Activated naive CD8-positive, alpha-beta T cell treated with anti-CD3 and anti-CD28 coated beads, Interleukin-2, amount 10 ng/mL, durations not matched to agents 7 days and 5 days (primary cell): ENCODE measurements around the gene L3MBTL2. TPM values are rescaled to one million over a fixed set of nuclear protein-coding genes. Genes with fewer than 3 reads are reported as not detected.

Source experiments
- ATAC-seq: fragments of 150-1000 bp; cut with Tn5 transposase; one replicate; pipeline ENCODE4 v1.10.0; 2021; ENCODE audit warnings: low read depth, moderate library complexity
- POLR2A ChIA-PET: fragments of 350-600 bp; sonication (Branson Sonifier 250); formaldehyde crosslinking; loops from one replicate; lab custom pipeline; 2021; ENCODE audit warnings: antibody characterized with exemption; lab: Charles Lee
- DNase-seq: peaks from one replicate; pipeline ENCODE4 v3.0.0; 2021
- H3K27ac Mint-ChIP-seq: one replicate; pipeline ENCODE4 v1.8.0; 2022; ENCODE audit warnings: mild to moderate bottlenecking, mixed read lengths
- H3K27me3 Mint-ChIP-seq: one replicate; pipeline ENCODE4 v1.8.0; 2022; ENCODE audit warnings: mild to moderate bottlenecking, moderate library complexity, mixed read lengths
- H3K36me3 Mint-ChIP-seq: one replicate; pipeline ENCODE4 v1.8.0; 2021; ENCODE audit warnings: mild to moderate bottlenecking, mixed read lengths
- H3K4me1 Mint-ChIP-seq: one replicate; pipeline ENCODE4 v1.8.0; 2021; ENCODE audit warnings: mixed read lengths
- H3K4me3 Mint-ChIP-seq: one replicate; pipeline ENCODE4 v1.8.0; 2022; ENCODE audit warnings: mild to moderate bottlenecking, moderate library complexity, mixed read lengths
- H3K9me3 Mint-ChIP-seq: one replicate; pipeline ENCODE4 v1.8.0; 2021; ENCODE audit warnings: mixed read lengths
- total RNA-seq, 2 experiments: library from RNA; stranded (reverse); gene quantifications; one replicate each; pipeline ENCODE4 v1.2.3, GENCODE V29; 2021

The L3MBTL2 gene
- total RNA-seq, 2 experiments from 2014 or later: 37.5 to 38.7 TPM

DNA sequence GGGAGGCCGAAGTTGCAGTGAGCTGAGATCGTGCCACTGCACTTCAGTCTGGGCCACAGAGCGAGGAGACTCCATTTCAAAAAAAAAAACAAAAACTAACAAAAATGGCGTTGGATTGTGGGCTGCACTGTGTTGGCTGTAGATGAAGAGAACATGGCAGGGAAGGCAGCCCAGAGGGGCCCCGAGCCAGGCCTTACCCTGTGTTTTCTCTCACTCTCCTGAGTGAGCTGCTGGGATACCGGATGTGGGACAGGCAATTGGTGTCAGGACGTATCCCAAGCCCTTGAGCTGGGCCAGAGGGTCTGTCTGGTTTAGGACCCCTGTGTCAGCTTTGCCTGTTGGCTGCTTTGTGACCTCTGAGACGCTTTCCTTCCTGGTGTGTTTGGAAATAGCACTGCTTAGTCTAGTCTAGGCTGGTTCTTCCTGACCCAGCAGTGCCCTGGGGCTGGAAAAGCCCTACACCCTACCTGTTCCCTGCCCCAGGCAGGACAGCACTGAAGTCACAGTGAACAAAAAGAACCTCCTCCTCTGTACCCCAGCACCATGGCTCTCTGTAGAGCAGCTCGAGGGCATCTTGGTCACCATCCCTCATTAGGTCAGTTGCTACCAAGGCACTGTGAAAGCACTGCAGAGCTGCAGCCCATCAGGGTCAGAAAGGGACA lies 17.9 kb downstream of the L3MBTL2 start:
- no peak for ATAC-seq
- Mint-ChIP-seq H3K36me3 (peaks cover 4% of the 10 kb centered on the region), H3K9me3 (no peaks in the 10 kb centered on the region), H3K27me3 (no peaks in the 10 kb centered on the region), H3K27ac (no peak overlapping the region), H3K4me1 (peaks cover 3% of the 10 kb centered on the region), H3K4me3 (no peak overlapping the region)
- DNase-seq: no peak
- POLR2A ChIA-PET: no interaction called here

DNA sequence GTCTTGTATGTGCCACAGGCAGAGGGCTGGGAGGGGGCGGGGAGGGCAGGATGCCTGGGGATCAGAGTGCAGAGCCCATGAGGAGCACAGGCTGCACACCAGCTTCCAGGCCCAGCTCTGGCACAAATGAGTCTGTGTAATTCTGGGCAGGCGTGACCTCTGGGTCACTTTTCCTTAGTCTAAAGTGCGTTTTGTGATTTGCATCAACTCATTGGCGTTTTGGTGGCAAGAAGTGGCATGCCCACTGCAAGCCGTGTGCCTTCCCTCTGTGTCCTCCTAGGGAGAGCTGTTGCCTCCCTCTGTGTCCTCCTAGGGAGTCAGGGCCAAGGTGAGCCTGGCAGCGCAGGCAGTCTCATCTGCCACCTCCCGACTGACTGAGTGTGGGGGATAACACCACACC lies 18.4 kb downstream of the L3MBTL2 start:
- H3K36me3 Mint-ChIP-seq: peaks cover 4% of the 10 kb centered on the region
- DNase-seq: no peak
- no peak overlapping the region for H3K27ac Mint-ChIP-seq
- H3K9me3 Mint-ChIP-seq: no peaks in the 10 kb centered on the region
- no peak overlapping the region for H3K4me3 Mint-ChIP-seq
- POLR2A ChIA-PET: no interaction called here
- no peak for ATAC-seq
- H3K27me3 Mint-ChIP-seq: no peaks in the 10 kb centered on the region
- H3K4me1 Mint-ChIP-seq: no peaks in the 10 kb centered on the region

GRCh38 chr22:41226723-41227655 lies 21.9 kb downstream of the L3MBTL2 start:
- H3K36me3 Mint-ChIP-seq: peaks cover 4% of the 10 kb centered on the region
- no peaks in the 10 kb centered on the region for H3K4me1 Mint-ChIP-seq
- peak overlapping the region; percentile 10 for H3K27ac Mint-ChIP-seq
- ATAC-seq (peak; percentile 38), DNase-seq (no peak)
- H3K9me3 Mint-ChIP-seq: no peaks in the 10 kb centered on the region
- no peak overlapping the region for H3K4me3 Mint-ChIP-seq
- POLR2A ChIA-PET: no interaction called here
- H3K27me3 Mint-ChIP-seq: no peaks in the 10 kb centered on the region

- DNase-seq (no peak), ATAC-seq (no peak)
- H3K4me3 Mint-ChIP-seq: no peak overlapping the region
- H3K27ac Mint-ChIP-seq: no peak overlapping the region
- H3K27me3 Mint-ChIP-seq: no peaks in the 10 kb centered on the region
- H3K36me3 Mint-ChIP-seq: peaks cover 4% of the 10 kb centered on the region
- POLR2A ChIA-PET: no interaction called here
- H3K4me1 Mint-ChIP-seq: no peaks in the 10 kb centered on the region
- no peaks in the 10 kb centered on the region for H3K9me3 Mint-ChIP-seq
Observed at GRCh38 chr22:41229215-41229614, 24.1 kb downstream of the L3MBTL2 start.

DNA sequence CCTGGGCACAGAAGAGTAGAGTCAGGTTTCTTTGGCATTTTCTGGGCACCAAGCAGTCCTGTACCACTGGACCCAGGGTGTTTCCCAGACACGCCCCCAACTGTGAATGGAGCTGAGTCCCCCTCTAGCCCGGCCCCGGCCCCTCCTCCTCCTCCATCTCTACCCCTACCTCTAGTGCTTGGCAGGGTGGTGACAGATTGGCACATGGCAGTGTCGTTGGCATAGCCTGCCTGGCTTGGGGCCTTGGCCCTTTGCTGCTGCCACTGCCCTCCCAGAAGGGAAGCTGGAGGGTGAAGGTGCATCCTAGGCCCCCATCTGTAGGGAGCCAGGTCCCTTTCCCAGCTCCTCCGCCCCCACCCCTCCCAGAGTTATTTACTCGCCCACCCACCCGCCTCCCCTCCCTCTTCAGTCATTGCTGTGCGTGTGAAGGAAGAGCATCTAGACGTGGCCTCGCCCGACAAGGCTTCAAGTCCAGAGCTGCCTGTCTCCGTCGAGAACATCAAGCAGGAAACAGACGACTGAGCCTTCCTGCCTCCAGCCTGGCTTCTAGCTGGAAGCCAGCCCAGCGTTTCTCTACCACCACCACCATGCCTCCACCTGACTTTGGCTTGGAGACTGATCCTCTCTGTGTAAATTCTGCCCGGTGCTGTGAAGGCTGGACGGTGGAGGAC lies 24.8 kb downstream of the L3MBTL2 start:
- no peak for DNase-seq
- Mint-ChIP-seq H3K4me3 (no peak overlapping the region), H3K27me3 (no peaks in the 10 kb centered on the region), H3K27ac (no peak overlapping the region), H3K36me3 (peaks cover 4% of the 10 kb centered on the region), H3K9me3 (no peaks in the 10 kb centered on the region), H3K4me1 (no peaks in the 10 kb centered on the region)
- POLR2A ChIA-PET: interaction anchor here (0.5 kb wide), 1 partner anchor 30 kb away, joined by 4 read pairs; no protein-coding TSS in a partner anchor
- ATAC-seq: no peak

DNA sequence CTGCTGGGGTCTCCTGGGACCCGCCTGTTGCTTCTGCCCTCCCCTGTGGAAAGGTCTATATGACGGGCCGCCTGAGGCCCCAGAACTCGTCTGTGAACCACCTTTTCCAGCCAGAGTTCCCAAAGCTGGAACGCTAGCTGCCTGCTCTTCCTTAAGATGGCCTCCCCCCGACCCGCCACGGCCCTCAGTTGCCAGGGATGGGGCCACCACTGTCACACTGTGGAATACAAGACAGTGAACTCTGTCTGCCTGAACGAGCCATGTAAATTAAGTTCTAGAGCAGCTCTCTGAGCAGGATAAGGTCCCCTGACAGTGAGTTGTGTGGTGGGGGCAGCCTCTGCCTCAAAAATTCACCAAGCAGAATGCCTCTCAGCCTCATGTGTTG lies 25.3 kb downstream of the L3MBTL2 start:
- DNase-seq (no peak), ATAC-seq (no peak)
- peaks cover 2% of the 10 kb centered on the region for H3K36me3 Mint-ChIP-seq
- H3K4me1 Mint-ChIP-seq: no peaks in the 10 kb centered on the region
- POLR2A ChIA-PET: interaction anchor here (0.5 kb wide), 1 partner anchor 31 kb away, joined by 4 read pairs; no protein-coding TSS in a partner anchor
- H3K9me3 Mint-ChIP-seq: no peaks in the 10 kb centered on the region
- no peaks in the 10 kb centered on the region for H3K27me3 Mint-ChIP-seq
- H3K4me3 Mint-ChIP-seq: no peak overlapping the region
- H3K27ac Mint-ChIP-seq: no peak overlapping the region

DNA sequence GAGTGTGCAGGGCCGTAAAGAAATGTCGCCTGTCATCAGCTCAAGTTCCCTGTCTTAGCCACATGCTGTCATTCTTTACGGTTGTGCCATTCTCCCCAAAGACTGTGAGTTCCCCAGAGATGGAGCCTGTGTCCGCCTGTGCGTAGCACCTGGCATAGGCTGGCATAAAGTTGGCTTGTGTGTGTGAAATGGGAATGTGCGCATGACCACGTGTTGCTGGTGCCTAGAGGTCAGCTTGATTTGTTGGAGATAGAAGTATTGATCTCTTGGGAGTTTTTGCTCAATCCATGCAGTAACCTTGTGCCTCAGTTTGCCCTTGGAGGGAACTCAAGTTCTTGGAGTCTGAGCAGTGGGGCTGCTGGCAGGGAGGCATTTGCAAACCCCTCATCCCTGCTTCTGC lies 26.3 kb downstream of the L3MBTL2 start:
- no peak overlapping the region for H3K4me3 Mint-ChIP-seq

GRCh38 chr22:41234815-41235695 lies 29.9 kb downstream of the L3MBTL2 start:
- DNase-seq (no peak), ATAC-seq (no peak)
- Mint-ChIP-seq H3K27me3 (no peaks in the 10 kb centered on the region), H3K9me3 (no peaks in the 10 kb centered on the region), H3K36me3 (peaks cover under 1% of the 10 kb centered on the region), H3K27ac (no peak overlapping the region), H3K4me3 (no peak overlapping the region), H3K4me1 (peaks cover 5% of the 10 kb centered on the region)
- POLR2A ChIA-PET: interaction anchor here (0.6 kb wide), 1 partner anchor 37 kb away, joined by 5 read pairs; no protein-coding TSS in a partner anchor

More for the DNA sequence above, 26.3 kb downstream of the L3MBTL2 start:
- no peaks in the 10 kb centered on the region for H3K4me1 Mint-ChIP-seq
- ATAC-seq: no peak
- POLR2A ChIA-PET: no interaction called here
- no peak overlapping the region for H3K27ac Mint-ChIP-seq
- H3K36me3 Mint-ChIP-seq: peaks cover 1% of the 10 kb centered on the region
- no peak for DNase-seq
- no peaks in the 10 kb centered on the region for H3K27me3 Mint-ChIP-seq
- H3K9me3 Mint-ChIP-seq: no peaks in the 10 kb centered on the region

DNA sequence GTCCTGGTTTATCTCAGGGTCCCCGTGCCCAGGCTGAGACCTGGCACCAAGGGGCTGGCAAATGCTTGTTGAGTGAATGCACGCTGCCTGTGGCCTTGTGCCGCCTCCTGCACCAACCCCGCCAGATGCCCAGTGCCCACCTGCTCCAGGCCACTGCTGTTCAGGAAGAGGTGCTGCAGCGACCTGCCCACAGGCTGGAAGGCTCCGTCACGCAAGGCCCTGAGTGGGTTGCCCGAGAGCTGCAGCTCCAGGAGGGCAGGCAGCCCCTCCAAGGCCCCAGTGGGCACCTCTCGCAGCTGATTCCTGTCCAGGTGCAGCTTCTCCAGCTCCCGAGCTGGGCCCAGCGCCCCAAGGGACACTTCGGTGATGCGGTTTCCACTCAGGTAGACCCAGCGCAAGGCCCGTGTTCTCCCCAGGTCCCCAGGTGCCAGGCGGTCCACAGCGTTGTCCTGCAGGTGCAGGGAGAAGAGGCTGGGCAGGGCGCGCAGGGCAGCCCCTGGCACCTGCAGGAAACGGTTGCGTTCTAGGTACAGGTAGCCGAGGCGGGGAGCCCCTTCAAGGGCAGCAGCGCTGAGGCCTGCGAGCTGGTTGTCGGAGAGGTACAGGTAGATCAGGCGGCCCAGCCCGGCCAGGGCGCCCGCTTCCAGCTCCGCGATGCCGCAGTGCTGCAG lies 32.1 kb downstream of the L3MBTL2 start:
- H3K9me3 Mint-ChIP-seq: no peaks in the 10 kb centered on the region
- H3K36me3 Mint-ChIP-seq: no peaks in the 10 kb centered on the region
- no peak for ATAC-seq
- H3K4me3 Mint-ChIP-seq: peak overlapping the region; percentile 68
- no peaks in the 10 kb centered on the region for H3K27me3 Mint-ChIP-seq
- POLR2A ChIA-PET: interaction anchor here (0.5 to 2.8 kb wide), 13 partner anchors 20 to 380 kb away, joined by 3 to 26 read pairs (median 8); partner anchors contain the start of genes EP300, L3MBTL2, RANGAP1 and RBX1
- DNase-seq: no peak
- H3K4me1 Mint-ChIP-seq: peaks cover 5% of the 10 kb centered on the region
- H3K27ac Mint-ChIP-seq: no peak overlapping the region

DNA sequence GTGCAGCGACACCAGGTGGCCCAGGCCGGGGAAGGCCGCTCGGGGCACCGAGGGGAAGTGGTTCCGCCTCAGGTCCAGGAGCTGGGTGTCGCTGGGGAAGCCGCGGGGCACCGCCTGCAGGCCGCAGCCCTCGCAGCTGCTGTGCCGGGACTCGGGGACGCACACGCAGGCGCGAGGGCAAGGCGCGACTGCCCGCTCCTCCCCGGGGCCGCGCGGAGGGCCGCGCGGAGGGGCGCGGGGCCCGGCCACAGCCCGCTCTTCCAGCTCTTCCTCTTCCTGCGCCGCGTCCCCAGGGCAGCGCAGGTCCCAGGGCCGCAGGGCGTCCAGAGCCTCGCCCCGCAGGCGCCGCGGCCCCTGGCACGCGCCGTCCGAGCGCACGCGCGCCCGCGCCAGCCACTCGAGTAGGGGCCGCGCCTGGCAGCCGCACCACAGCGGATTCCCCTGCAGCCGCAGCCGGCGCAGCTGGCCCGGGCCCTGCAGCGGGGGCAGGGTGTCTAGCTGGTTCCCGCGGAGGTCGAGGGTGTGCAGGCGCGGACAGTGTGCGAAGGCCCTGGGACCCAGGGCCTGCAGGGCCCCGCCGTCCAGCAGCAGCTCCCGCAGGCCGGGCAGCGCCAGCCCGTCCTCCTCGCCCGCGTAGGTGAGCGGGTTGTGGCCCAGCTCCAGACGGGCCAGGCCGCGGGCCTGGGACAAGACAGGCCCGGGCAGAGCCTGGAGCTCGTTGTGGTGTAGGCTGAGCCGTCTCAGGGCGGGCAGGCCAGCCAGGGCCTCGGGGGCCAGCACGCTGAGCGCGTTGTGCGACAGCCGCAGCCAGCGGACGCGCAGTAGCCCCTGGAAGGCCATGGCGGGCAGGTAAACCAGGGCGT lies 32.8 kb downstream of the L3MBTL2 start:
- ATAC-seq: peak; percentile 95
- H3K4me3 Mint-ChIP-seq: peak overlapping the region; percentile 68
- H3K27me3 Mint-ChIP-seq: no peaks in the 10 kb centered on the region

More for the DNA sequence above, 32.8 kb downstream of the L3MBTL2 start:
- POLR2A ChIA-PET: interaction anchor here (0.5 to 2.8 kb wide), 17 partner anchors 20 to 381 kb away, joined by 3 to 26 read pairs (median 4); partner anchors contain the start of genes EP300, L3MBTL2, PMM1 and RANGAP1
- Mint-ChIP-seq H3K9me3 (no peaks in the 10 kb centered on the region), H3K36me3 (no peaks in the 10 kb centered on the region), H3K4me1 (peaks cover 5% of the 10 kb centered on the region), H3K27ac (no peak overlapping the region)
- DNase-seq: peak; percentile 90
